ENCODE data around the gene ANAPC2. TPM values are rescaled to one million over a fixed set of nuclear protein-coding genes. Genes with fewer than 3 reads are reported as not detected.

ANAPC2 gene
- total and polyA plus RNA-seq, 2 of the 4 experiments (the other 2 are of a cell fraction): 9.3 to 29.5 TPM

DNA sequence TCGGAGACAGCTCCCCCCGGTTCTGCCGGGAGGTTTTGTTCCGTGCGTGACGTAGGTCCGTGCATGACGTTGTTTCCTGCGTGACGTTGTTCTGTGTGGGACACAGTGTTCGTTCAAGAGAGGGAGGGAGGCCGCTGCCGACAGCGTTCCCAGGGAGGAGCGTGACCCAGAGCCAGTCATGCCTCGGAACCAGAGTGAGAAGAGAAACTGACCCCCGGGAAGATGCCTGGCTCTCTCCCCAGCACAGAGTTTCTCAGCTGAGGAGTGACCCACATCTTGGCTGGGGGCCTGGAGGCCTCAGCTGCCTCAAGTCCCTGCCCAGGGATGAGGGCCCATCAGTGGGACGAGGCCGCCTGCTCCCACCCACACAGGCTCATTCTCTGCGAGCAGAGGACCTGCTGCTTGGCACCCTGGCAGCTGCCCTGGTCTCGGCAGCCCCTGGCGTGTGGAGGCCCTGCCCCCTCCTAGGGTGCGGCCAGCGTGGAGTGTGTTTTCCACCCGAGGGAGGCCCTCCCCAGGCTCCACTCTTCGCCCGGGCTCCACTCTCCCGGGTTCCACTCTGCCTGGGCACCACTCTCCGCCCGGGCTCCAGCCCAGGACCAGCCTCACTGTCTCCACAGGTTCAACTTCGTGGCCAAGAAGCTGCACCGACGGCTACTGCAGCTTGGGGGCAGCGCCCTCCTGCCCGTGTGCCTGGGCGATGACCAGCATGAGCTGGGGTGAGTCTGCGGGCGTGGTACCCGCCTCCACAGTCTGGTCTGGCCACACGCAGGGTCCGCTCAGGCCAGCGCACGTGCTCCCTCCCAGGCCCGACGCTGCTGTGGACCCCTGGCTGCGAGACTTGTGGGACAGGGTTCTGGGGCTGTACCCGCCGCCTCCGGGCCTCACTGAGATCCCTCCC, 25.1 kb upstream of the ANAPC2 start:
- TF ChIP-seq, protein P1, sequence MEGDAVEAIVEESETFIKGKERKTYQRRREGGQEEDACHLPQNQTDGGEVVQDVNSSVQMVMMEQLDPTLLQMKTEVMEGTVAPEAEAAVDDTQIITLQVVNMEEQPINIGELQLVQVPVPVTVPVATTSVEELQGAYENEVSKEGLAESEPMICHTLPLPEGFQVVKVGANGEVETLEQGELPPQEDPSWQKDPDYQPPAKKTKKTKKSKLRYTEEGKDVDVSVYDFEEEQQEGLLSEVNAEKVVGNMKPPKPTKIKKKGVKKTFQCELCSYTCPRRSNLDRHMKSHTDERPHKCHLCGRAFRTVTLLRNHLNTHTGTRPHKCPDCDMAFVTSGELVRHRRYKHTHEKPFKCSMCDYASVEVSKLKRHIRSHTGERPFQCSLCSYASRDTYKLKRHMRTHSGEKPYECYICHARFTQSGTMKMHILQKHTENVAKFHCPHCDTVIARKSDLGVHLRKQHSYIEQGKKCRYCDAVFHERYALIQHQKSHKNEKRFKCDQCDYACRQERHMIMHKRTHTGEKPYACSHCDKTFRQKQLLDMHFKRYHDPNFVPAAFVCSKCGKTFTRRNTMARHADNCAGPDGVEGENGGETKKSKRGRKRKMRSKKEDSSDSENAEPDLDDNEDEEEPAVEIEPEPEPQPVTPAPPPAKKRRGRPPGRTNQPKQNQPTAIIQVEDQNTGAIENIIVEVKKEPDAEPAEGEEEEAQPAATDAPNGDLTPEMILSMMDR (conservative IDR thresholded peaks at IDR 0.05; ENCODE audit: low read depth, low read length): peak; percentile 15; the same call in 1 of the 2 replicates
- no peak for TF ChIP-seq CEBPB (IDR thresholded peaks at IDR 0.05; ENCODE audit: low read depth, low read length)
- Histone ChIP-seq H3K23ac (ENCODE audit: low read depth, low read length) (no peak overlapping the region), H3K9me1 (ENCODE audit: insufficient read depth, low read length) (no peaks in the 10 kb centered on the region), H4K91ac (ENCODE audit: insufficient read depth, low read depth, low read length) (no peak overlapping the region), H3K4me1 (ENCODE audit: control insufficient read depth, insufficient read depth, low read length) (no peaks in the 10 kb centered on the region), H3K56ac (ENCODE audit: extremely low read depth, insufficient read depth, low read length) (no peak overlapping the region), H3K9ac (ENCODE audit: low read depth, low read length) (no peak overlapping the region), H2AK9ac (replicated peaks; ENCODE audit: low read depth, low read length, poor library complexity) (peak overlapping the region; percentile 28), H2BK15ac (ENCODE audit: low read depth, low read length) (no peak overlapping the region), H4K8ac (ENCODE audit: low read depth in 2 of 2, low read length in 2 of 2) (no peak overlapping the region), H3K36me3 (ENCODE audit: control insufficient read depth, insufficient read depth, low read length) (peaks cover 21% of the 10 kb centered on the region), H3K27ac (ENCODE audit: insufficient read depth, low read length) (no peak overlapping the region), H3K4me3 (ENCODE audit: insufficient read depth, low read depth, low read length) (no peak overlapping the region), H2BK120ac (ENCODE audit: low read depth, low read length) (no peak overlapping the region), H4K20me1 (ENCODE audit: insufficient read depth, low read length) (no peaks in the 10 kb centered on the region), H3K9me3 (ENCODE audit: control insufficient read depth, insufficient read depth, low read length) (no peaks in the 10 kb centered on the region), H3K18ac (ENCODE audit: low read depth, low read length) (no peak overlapping the region), H3K14ac (replicated peaks; ENCODE audit: low read depth, low read length) (no peak overlapping the region), H3K27me3 (ENCODE audit: control insufficient read depth, insufficient read depth, low read length) (no peaks in the 10 kb centered on the region), H2AK5ac (ENCODE audit: low read depth, low read length) (no peak overlapping the region), H3K79me1 (ENCODE audit: low read depth in 1 of 2, low read length in 2 of 2) (peaks cover 2 to 3% of the 10 kb centered on the region in 2 experiments; a peak in 2 of 4 replicates), H4K5ac (ENCODE audit: low read depth, low read length) (no peak overlapping the region), H3K4ac (ENCODE audit: low read depth, low read length) (no peak overlapping the region), H2BK20ac (ENCODE audit: low read depth, low read length) (no peak overlapping the region), H2BK5ac (ENCODE audit: low read depth, low read length, poor library complexity, severe bottlenecking) (no peak overlapping the region), H2AFZ (replicated peaks; ENCODE audit: low read length, poor library complexity) (no peak overlapping the region), H3K4me2 (ENCODE audit: low read depth, low read length) (no peak overlapping the region)
- 93% methylated on average over 34 of the region's 49 CpGs; no CpG with 5 or more reads in 1 of the 2 experiments for WGBS, 2 experiments (ENCODE audit: extremely low coverage in 2 of 2, insufficient read length in 1 of 2)
- ChIA-PET CTCF (no interaction called here), POLR2A (ENCODE audit: unreplicated experiment) (interaction anchor here (0.5 kb wide), 1 partner anchor 23 kb away, joined by 3 read pairs; no protein-coding TSS in a partner anchor)
- no peak for ATAC-seq (ENCODE audit: low read depth)
- DNase-seq: no peak
- dilution Hi-C loops (cut with HindIII; ENCODE audit: low sequenced_read_pairs, unreplicated experiment) (no loop called here), in situ Hi-C loops (cut with MboI; ENCODE audit: low sequenced_read_pairs) (no loop called here), intact Hi-C loops (cut with micrococcal nuclease) (no loop called here)
- no TSS peak for BruUV-seq (replicated peaks)
